IPS DF 4.7 (cell line): Measurements from ENCODE around the gene INSC.

Source experiments
- DNase-seq: peaks from one replicate; pipeline ENCODE4 v3.0.0-alpha.2; 2013; ENCODE audit warnings: low spot score; ENCODE audit errors: extremely low read depth

The INSC gene

DNA sequence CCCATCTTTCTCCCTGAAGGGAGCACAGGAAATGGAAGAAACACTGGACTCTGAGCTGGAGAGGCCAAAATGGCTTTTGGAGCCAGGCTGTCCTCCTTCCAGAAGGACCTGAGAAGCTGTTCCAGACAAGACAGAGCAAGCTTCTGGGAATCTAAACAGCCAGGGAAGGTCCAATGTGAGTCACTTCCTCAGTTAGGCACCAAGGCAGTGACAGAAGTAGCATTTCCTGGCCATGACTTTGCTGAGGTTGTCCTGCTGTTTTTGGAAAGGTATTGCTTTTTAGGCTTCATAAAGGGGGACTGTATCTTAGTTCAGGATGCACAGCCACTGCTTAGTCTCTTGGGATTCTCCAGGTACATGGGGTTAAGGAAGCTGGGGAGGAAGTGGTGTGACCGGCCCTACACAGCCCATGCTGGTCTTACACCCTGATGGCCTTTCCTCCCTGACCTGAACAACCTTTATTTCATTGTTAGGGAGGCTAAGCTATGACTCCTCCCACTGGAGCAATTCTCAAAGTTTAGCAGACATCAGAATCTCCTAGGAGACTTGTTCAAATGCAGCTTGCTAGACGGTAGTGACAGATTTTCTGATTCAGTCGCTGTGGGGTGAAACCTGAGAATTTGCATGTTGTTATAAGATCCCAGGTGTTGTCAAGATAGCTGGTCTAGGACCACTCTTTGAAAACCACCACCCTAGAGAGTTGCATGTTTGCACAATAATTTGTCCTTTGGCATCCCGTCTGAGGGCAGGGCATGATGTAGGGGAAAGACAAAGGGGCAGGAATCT, 6.8 kb upstream of the INSC start:
- no peak for DNase-seq

DNA sequence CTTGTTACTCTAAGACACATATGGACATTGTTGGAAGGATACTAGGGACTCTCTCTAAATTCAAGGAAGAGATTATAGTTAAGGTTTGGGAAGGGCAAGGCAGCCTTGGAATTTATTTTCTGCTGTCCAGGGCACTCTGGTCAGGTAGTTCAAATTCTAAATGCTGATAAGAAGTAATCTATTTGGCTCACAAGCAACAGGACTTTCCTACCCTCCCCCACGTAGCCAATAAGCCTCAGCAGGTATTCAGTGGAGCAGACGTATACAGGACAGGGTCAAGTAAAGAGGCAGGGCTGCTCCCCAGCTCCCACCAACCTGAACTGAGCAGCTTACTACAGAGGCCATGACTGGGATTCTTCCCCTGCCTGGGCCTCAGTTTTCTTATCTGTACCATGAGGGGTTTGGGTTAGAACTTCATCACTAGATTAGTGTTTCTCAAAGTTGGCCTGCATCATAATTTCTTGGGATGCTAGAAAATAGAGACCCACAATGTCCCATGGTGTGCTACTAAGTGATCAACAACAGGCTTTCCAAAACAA, 6.1 kb upstream of the INSC start:
- no peak for DNase-seq

DNA sequence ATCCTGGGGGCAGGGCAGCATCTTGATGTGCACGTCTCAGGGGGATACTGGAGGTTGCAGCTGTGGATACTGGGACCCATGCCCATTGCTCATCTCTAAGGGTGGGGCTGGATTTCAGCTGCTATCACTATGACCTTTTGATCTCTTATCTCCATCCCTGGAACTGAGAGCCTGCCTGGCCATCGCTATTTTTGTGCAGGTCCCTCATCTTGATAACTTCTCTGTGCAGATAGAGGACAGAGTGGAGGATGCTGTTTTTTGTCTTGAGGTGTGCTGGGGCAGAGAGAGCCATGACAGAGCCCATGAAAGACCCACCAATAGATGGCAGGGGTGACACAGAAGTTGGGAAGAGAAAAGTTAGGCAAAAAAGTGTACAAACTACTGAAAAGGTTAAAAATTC, 5.1 kb upstream of the INSC start:
- DNase-seq = no peak

DNA sequence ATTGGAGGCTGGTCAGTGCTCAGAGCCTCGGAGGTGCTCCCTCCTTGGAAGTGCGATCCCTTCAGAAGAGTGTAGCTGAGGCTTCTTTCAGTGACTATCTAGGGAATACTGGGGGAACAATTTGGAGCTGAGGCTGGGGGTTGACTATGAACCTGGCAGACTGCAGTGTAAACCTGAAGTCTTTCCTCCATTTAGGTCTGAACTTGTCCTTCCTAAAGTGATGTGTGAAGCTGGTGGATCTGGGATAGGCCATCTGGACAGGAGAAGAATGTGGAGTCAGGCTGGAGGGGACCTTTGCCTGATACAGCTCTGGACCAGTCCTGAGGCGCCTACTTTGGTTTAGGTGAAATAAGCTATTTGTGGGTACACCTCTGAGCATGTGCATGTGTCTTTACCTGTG, 3.5 kb upstream of the INSC start:
- no peak for DNase-seq

DNA sequence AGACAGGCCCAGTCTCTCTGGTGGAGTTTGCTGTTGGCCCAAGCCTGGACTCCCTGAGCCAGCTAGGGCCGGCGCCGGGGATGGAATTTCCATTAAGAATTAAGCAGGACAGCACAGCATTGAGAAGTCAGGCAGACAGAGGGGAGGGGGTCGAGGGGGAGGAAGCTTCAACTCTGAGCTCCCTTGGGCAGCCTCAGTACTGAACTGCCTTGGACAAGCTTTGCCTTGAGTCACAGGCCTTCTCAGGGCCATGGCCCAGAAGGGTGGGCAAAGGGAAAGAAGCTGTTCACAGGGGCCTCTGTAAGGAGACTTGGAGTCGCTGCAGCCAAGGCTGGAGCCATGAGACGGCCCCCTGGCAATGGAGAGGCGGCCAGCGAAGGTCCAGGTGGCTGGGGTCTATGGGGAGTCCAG, 2.6 kb upstream of the INSC start:
- no peak for DNase-seq

DNA sequence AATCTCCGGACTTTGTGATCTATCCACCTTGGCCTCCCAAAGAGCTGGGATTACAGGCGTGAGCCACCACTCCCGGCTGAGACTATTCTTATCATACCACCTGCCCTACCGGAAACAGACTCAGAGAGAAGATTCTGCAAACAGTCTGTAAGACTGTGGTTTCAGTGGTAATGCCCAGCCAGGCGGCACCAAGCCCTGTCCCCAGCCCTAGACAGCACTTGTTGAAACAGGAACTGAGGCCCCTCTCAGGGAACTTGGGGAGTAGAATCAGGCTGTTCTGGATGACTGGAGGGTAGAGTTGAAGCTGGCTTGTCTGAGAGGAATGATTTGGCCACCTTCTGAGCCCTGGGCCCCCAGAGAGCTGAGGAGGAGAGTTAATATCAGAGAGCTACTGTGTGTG, 1.3 kb upstream of the INSC start:
- DNase-seq = no peak

DNA sequence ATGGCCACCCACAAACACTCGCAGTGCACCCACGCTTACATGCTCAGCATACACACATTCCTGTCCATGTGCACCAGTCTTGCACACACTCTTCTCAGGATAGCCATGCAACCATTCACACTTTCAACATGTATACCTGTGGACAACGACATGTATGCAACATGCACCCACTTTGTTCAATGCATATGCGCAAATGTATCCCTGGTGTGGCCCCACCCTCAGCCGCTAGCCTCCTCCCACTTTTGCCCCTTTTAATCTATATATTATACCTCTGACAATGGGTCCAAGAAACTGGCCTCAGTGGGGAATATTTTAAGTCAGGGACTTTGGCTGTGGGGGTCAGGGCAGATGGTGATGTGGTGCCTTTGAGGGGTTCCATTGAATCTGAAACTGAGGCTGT, 963 bp downstream of the INSC start:
- DNase-seq = no peak

DNA sequence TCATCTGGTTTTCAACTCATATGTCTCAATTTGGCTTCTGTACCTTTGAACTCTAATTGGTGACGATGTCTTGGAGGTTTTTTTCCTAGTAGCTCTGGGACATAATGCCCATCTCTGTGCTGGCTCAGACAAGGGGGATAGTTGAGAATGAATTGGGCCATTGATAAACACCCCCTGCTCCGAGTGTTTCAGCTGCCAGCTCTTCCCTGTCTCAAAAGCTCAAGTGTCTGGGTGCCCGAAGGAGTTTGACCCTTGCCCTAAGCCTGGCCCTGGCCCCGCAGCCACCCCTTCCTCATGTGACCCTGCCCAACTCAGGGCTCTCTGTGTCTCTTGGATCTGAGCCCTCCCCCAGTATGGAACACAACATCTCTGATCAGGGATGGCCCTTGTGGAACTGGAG, 3.0 kb downstream of the INSC start:
- no peak for DNase-seq

DNA sequence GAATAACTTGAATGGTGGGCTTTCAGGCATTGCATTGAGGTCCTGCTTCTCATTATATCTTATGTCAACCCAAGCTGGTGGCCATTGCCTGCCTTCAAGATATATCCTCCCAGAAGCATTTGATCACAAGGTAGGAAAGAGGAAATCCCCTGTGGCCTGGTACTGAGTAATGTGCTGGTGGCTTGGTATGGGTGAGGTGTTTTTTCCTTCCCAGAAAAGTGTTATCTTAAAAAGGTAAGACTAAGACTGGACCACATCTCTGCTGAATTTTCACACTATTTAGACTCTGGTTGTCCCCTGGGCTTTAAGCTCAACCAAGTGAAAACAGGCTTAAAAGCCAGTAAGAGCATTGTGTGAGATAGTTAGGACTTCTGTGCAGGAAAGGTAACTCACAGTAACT, 3.7 kb downstream of the INSC start:
- no peak for DNase-seq

DNA sequence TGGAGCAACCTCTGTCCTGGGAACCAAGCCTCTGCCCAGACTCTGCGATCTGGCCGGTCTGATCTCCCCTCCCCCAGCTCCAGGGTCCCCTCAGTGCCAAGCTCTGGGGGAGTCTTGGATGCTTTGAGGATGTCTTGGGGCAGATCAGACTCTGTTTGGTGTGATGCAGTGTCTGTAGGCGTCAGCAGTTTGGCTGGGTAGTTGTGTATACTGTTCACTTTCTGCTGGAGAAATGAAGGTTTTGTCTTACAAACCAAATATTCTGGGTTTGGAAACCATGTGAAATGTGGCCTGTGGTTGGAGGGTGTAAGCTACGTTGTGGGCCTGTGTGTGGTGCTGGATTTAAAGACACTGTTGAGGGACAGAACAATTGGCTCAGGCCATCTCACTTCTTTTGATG, 4.6 kb downstream of the INSC start:
- no peak for DNase-seq

DNA sequence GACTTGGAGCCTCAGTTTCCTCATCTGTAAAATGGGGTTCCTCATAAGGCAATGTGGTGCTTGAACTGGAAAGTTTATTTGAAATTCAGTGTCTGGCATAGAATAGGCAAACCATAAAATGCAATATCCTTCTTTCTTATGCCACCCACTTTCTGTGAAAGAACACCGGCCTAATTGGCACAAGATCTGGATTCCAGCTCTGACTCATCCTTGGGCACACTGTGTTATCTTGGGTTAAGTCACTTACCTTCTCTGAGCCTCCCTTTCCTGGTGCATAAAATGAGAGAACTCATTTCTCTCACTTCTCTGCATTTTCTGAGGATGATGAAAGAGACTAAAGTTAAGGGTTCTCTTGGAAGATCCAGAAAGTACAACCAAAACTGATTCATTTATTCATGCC, 5.1 kb downstream of the INSC start:
- no peak for DNase-seq

DNA sequence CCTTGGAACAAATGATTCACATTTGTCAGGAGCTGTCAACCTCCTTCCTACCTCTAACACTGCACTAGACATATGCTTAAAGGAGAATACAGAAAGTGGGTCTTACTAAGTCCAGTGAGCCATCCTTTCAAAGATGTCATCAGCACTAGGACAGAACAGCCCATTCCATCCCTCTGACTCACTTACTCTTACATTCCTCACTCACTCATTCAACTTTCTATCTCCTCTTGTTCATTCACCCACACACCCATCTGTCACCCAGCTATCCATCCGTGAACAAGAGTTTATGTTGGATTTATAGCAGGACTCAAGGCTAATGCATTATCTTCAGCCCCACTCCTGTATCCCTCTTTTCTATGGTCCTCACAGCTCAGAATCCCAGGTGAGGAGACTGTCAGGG, 9.1 kb downstream of the INSC start:
- DNase-seq = no peak

DNA sequence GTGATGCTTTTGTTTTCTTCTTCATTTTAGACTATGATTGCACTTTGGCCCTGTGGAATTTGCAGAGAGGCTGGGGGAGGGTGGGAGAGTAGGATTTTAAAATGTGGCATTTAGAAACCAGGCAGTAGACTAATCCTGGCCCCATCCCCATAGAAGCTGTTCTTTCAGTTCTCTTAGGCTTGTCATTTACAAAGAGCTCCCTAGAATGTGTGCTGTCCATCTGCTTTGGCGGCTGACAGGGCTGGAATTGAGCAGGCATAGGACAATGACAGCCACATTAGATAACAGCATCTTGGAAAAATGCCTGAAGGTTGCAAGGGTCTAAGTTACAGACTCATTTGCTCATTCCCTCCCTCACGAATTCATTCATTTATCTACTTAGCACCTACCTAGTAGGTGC, 9.8 kb downstream of the INSC start:
- DNase-seq = no peak

DNA sequence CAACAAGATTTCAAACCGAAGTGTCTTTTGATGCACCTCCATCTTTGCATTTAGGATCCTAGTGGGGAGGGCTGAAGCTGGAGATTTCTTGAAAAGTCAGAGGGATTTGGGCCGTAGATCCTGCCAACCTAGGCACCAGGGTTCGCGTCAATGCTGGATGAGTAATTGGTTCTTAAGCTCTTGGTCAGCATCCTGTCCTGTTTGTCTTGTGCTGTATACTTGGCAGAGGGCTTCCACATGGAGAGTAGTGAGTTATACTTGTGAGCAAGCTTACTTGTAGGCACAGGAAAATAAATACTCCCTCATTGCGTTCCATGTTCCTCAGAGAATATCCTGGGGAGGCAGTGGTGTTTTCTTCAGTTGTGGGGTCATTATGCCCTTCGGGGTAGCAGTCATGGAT, 12.6 kb downstream of the INSC start:
- no peak for DNase-seq

DNA sequence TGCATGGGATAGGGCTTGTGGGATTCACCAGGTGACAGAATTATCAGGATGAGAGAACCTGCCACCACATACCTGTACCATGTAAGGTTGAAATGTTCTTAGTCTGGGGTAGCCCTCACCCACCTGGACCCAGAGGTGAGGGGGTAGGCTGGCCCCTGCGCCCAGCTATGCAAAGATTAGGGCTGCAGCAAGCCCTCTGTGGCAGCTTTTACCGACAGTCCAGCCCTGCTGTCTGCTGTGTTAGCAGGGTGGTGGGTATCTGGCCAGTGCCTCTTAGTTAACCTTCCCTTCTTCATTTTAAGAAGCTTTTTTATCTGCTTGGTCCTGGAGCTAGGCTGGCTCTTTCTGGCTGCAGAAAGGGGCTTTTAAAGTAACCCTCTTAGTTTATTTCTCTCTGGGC, 13.9 kb downstream of the INSC start:
- DNase-seq = no peak

DNA sequence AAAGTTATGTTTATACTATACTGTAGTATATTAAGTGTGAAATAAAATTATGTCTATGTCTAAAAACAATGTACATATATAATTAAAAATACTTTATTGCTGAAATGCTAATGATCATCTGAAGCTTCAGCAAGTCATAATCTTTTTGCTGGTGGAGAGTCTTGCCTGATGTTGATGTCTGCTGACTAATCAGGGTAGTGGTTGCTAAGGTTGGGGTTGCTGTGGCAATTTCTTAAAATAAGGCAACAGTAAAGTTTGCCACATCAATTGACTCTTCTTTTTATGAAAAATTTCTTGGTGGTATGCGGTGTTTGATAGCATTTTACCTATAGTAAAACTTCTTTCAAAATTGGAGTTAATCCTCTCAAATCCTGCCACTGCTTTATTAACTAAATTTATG, 21.4 kb downstream of the INSC start:
- DNase-seq = no peak

DNA sequence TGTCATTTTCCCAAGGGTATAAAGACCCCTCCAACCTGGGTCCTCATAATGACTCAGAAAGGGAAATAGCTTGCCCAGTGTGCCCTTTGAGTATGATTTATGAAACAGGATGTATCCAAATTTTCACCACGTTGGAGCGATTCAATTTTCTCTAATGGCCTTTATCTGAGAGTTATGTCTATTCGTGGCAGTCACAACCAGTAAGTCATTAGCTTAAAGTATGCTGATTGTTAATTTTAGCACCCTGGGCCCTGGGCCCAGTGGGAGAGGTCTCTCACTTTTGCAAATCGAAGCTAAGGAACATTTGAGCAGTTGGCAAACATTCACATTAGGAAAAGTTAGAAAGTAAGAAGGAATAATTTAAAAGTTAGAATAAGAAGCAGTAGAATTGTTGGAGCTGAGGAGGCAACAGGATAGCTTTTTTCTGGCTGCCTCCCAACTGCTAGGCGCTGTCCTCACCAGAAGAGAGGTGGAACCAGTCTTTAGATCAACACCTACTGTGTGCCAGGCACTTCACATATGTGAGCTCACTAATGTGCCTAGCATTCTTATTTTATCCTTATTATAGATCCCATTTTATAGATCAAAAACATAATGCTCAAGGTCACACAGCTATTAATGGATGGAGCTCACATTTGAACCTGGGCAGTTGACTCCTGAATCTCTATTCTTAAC, 24.5 kb downstream of the INSC start:
- no peak for DNase-seq

DNA sequence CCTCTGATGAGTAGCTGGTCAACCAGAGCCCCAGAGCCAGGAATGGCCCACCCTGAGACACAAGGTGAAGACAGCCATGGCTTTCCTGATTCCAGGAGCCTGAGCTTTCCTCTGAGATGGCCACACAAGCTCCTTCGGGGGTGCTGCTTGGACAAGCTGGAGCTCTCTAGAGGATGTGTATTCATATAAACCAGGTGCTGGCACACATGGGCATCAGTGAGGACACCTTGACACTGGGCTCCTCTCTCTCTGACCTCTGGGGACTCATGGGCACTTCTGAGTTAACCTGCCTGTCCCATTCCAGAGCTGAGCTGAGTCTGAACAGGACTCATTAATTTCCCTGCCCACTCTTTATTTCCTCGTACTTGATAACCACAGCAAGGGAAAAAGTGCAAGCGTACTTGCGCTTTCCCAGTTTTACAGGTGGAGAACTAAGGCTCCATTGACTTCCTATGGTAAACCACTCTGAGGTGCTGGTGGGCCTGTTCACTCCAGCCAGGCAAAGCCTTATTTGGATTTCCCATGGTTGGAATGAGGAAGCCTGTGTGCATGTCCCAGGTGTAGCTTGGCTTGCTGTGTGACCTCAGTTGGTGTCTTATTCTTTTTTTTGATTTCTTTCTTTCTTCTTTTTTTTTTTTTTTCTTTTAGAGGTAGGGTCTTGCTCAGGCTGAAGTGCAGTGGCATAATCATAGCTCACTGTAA, 25.4 kb downstream of the INSC start:
- DNase-seq = no peak

DNA sequence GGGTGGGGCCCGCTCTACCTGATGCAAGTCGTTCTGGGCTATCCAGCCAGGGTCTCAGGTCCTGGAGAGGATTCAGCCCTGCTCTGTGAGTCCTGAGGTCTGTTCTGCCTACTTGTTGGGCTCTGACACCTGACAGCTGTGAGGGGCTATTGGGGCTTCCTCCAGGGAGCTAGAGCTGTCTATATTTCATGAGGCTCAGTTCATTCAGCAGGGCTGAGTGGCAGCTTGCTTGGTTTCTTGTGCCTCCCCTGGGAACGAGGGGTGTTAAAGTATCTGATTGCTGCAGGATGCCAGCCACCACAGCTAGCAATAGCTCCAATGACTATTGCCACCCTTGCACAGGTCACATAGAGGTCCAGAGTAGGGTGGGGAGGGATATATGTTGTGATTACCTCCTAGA, 26.7 kb downstream of the INSC start:
- no peak for DNase-seq

DNA sequence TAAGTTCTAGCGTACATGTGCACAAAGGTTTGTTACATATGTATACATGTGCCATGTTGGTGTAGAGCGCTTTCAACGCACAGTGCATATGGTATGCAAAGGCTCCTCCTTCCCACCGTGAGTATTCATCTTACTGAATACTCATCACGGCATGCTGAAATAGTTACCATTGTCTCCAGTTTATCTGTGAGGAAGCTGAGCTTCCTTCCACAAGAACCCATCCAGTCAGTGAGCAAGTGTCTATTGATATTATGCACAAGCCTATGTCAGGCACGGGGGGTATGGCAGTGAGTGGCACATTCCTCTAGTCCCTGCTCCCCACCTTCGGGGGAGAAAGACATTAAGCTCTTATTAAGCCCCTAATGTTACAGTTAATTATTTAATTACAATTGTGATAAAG, 28.1 kb downstream of the INSC start:
- no peak for DNase-seq

DNA sequence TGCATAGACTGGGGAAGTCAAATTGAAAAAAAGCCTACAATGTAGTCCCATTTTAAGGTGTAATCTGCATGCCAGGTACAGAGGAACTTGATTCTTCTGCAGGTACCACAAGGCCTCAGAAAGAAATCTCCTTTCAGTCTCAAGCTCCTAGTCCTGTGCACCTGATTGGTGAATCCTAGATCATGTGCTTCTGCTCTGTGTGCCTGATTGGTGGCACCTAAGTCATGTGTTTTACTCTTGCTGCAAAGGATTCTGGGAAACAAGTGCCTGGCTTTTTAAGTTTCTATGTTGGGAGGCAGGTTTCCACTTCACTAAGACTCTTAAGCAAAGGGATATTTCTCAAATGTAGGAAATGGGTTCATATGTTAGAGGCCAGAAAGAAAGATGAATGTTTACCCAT, 29.1 kb downstream of the INSC start:
- no peak for DNase-seq

DNA sequence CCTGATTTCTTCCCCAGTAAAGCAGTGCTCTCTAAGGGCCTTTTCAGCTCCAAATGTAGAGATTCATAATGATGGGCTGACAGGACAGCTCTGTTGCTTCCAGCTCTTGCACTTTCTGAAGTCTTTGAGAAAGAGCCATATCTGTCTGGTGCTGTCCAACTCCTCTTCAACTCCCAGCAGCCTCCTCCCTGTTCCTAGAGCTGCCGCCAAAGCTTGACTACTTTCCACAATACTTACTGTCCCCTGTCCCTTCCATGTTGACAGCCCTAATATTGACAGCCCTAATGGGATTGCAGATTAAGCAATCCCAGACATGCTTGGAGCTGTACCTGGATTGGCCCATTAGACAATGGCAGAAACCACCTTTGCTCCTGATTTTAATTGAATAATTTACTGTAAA, 29.6 kb downstream of the INSC start:
- no peak for DNase-seq
